Stimulated activated CD8-positive, alpha-beta memory T cell treated with anti-CD3 and anti-CD28 coated beads, Interleukin-4, amount 100 ng/mL, for 48 hours (primary cell): Measurements from ENCODE around the gene IL1RL2.

Experiments used
- DNase-seq: peaks from one replicate; pipeline ENCODE4 v3.0.0-alpha.2; 2020

Gene IL1RL2

GRCh38 chr2:102197389-102198137 lies 10.7 kb downstream of the IL1RL2 start:
- no peak for DNase-seq

GRCh38 chr2:102200539-102200938 lies 13.7 kb downstream of the IL1RL2 start:
- no peak for DNase-seq

- no peak for DNase-seq
Observed at GRCh38 chr2:102204638-102205037, 17.8 kb downstream of the IL1RL2 start.

GRCh38 chr2:102206666-102207341 lies 20.0 kb downstream of the IL1RL2 start:
- no peak for DNase-seq

GRCh38 chr2:102208774-102209173 lies 22.0 kb downstream of the IL1RL2 start:
- no peak for DNase-seq

GRCh38 chr2:102209474-102209873 lies 22.7 kb downstream of the IL1RL2 start:
- DNase-seq: no peak

GRCh38 chr2:102217032-102217431 lies 30.2 kb downstream of the IL1RL2 start:
- no peak for DNase-seq

GRCh38 chr2:102224824-102225739 lies 38.3 kb downstream of the IL1RL2 start:
- no peak for DNase-seq

GRCh38 chr2:102226171-102226570 lies 39.3 kb downstream of the IL1RL2 start:
- no peak for DNase-seq

GRCh38 chr2:102226612-102227391 lies 40.0 kb downstream of the IL1RL2 start:
- DNase-seq: no peak

- no peak for DNase-seq
Observed at GRCh38 chr2:102229141-102229769, 42.4 kb downstream of the IL1RL2 start.

- DNase-seq: no peak
Observed at GRCh38 chr2:102230410-102230909, 43.6 kb downstream of the IL1RL2 start.

- no peak for DNase-seq
Observed at GRCh38 chr2:102233132-102233884, 46.5 kb downstream of the IL1RL2 start.

GRCh38 chr2:102235042-102235473 lies 48.2 kb downstream of the IL1RL2 start:
- DNase-seq: no peak

- DNase-seq: no peak
Observed at GRCh38 chr2:102235491-102235890, 48.7 kb downstream of the IL1RL2 start.

- DNase-seq: no peak
Observed at GRCh38 chr2:102236132-102236531, 49.3 kb downstream of the IL1RL2 start.

GRCh38 chr2:102237176-102237575 lies 50.4 kb downstream of the IL1RL2 start:
- no peak for DNase-seq

- peak; percentile 66 for DNase-seq
Observed at GRCh38 chr2:102238039-102238756, 51.4 kb downstream of the IL1RL2 start.

GRCh38 chr2:102238778-102239177 lies 52.0 kb downstream of the IL1RL2 start:
- DNase-seq: no peak

- no peak for DNase-seq
Observed at GRCh38 chr2:102239344-102239743, 52.5 kb downstream of the IL1RL2 start.
